Measurements from ENCODE around the gene YEATS2.
"Not testable (repeated sequence)": the region's sequence is repeated elsewhere in the genome, so short reads cannot be mapped to it uniquely, and the experiment has no call there.

Gene YEATS2

GRCh38 chr3:183777016-183777618 is 79.5 kb downstream of the YEATS2 start:
- no peak for DNase-seq (ENCODE audit: low spot score)

- no peak for DNase-seq (ENCODE audit: low spot score)
Measured at GRCh38 chr3:183779896-183780465, 82.4 kb downstream of the YEATS2 start.

- no peak for DNase-seq (ENCODE audit: low spot score)
Measured at GRCh38 chr3:183781246-183781645, 83.6 kb downstream of the YEATS2 start.

- no peak for DNase-seq (ENCODE audit: low spot score)
Measured at GRCh38 chr3:183782576-183783276, 85.1 kb downstream of the YEATS2 start.

GRCh38 chr3:183784503-183784902 is 86.9 kb downstream of the YEATS2 start:
- not testable (repeated sequence) for DNase-seq (ENCODE audit: low spot score)

- no peak for DNase-seq (ENCODE audit: low spot score)
Measured at GRCh38 chr3:183789826-183790225, 92.2 kb downstream of the YEATS2 start.

GRCh38 chr3:183790700-183791099 is 93.1 kb downstream of the YEATS2 start:
- no peak for DNase-seq (ENCODE audit: low spot score)

- DNase-seq (ENCODE audit: low spot score): no peak
Measured at GRCh38 chr3:183792976-183793375, 95.4 kb downstream of the YEATS2 start.

GRCh38 chr3:183794452-183794851 is 96.9 kb downstream of the YEATS2 start:
- no peak for DNase-seq (ENCODE audit: low spot score)

GRCh38 chr3:183796372-183796771 is 98.8 kb downstream of the YEATS2 start:
- no peak for DNase-seq (ENCODE audit: low spot score)

- DNase-seq (ENCODE audit: low spot score): peak; percentile 3
Measured at GRCh38 chr3:183797996-183798395, 100.4 kb downstream of the YEATS2 start.

GRCh38 chr3:183799461-183799860 is 101.9 kb downstream of the YEATS2 start:
- DNase-seq (ENCODE audit: low spot score): no peak

- DNase-seq (ENCODE audit: low spot score): no peak
Measured at GRCh38 chr3:183800243-183800863, 102.8 kb downstream of the YEATS2 start.

- no peak for DNase-seq (ENCODE audit: low spot score)
Measured at GRCh38 chr3:183801601-183802000, 104.0 kb downstream of the YEATS2 start.

GRCh38 chr3:183802989-183803388 is 105.4 kb downstream of the YEATS2 start:
- peak; percentile 0 for DNase-seq (ENCODE audit: low spot score)

GRCh38 chr3:183807209-183807728 is 109.7 kb downstream of the YEATS2 start:
- no peak for DNase-seq (ENCODE audit: low spot score)

GRCh38 chr3:183807881-183808280 is 110.3 kb downstream of the YEATS2 start:
- DNase-seq (ENCODE audit: low spot score): no peak

GRCh38 chr3:183808355-183808754 is 110.8 kb downstream of the YEATS2 start:
- no peak for DNase-seq (ENCODE audit: low spot score)

GRCh38 chr3:183809270-183809669 is 111.7 kb downstream of the YEATS2 start:
- no peak for DNase-seq (ENCODE audit: low spot score)

GRCh38 chr3:183810643-183811594 is 113.3 kb downstream of the YEATS2 start:
- DNase-seq (ENCODE audit: low spot score): no peak

- no peak for DNase-seq (ENCODE audit: low spot score)
Measured at GRCh38 chr3:183811638-183812037, 114.0 kb downstream of the YEATS2 start.

All from iPS-NIHi11 (cell line).